Measurements from ENCODE around the gene MEIOSIN. TPM values are rescaled to one million over a fixed set of nuclear protein-coding genes. Genes with fewer than 3 reads are reported as not detected.

The MEIOSIN gene
- total and polyA plus RNA-seq, 8 donors: not detected

GRCh38 chr19:45781214-45782161, 48.2 kb downstream of the MEIOSIN start:
- Histone ChIP-seq H3K4me1 (peaks cover 0 to 13% (median 0%) of the 10 kb centered on the region in 3 donors), H3K4me3 (peak overlapping the region; percentile 28 to 56 (median 46)), H3K9me3 (no peaks in the 10 kb centered on the region), H3K27ac (peak overlapping the region; percentile 64 to 90 (median 74)), H3K27me3 (no peaks in the 10 kb centered on the region), H3K36me3 (peaks cover 0 to 34% (median 16%) of the 10 kb centered on the region in 3 donors)
- FAIRE-seq (no peak), ATAC-seq (peak; percentile 71 to 74 (median 72)), DNase-seq (peak; percentile 79 to 95 (median 88))
- TF ChIP-seq CTCF (IDR thresholded peaks at IDR 0.05): no peak
- intact Hi-C loops (cut with DNase I): no loop called here
- 36 to 43% methylated on average over 16 to 17 of the region's 17 CpGs for WGBS, 2 donors

GRCh38 chr19:45782162-45782691, 49.0 kb downstream of the MEIOSIN start, which contains the start of gene DMPK:
Gene DMPK, minus strand, starts transcription at chr19:45782490. Its CDS starts 138 bp downstream, at chr19:45782352.
- Histone ChIP-seq H3K36me3 (peaks cover 0 to 27% (median 10%) of the 10 kb centered on the region in 3 donors), H3K4me1 (peaks cover 0 to 13% (median 0%) of the 10 kb centered on the region in 3 donors), H3K27ac (peak within 1 kb of the TSS; percentile 64 to 90 (median 74)), H3K27me3 (no peaks in the 10 kb centered on the region), H3K4me3 (peak within 1 kb of the TSS; percentile 28 to 56 (median 46)), H3K9me3 (no peaks in the 10 kb centered on the region)
- TF ChIP-seq CTCF (IDR thresholded peaks at IDR 0.05): no peak
- intact Hi-C loops (cut with DNase I): no loop called here
- FAIRE-seq: no peak
- WGBS, 2 donors: 15 to 21% methylated on average over 18 of the region's 18 CpGs
- peak in 5 of 6 donors; percentile 53 to 88 (median 72) for DNase-seq
- peak; percentile 20 to 38 (median 28) for ATAC-seq

DNA sequence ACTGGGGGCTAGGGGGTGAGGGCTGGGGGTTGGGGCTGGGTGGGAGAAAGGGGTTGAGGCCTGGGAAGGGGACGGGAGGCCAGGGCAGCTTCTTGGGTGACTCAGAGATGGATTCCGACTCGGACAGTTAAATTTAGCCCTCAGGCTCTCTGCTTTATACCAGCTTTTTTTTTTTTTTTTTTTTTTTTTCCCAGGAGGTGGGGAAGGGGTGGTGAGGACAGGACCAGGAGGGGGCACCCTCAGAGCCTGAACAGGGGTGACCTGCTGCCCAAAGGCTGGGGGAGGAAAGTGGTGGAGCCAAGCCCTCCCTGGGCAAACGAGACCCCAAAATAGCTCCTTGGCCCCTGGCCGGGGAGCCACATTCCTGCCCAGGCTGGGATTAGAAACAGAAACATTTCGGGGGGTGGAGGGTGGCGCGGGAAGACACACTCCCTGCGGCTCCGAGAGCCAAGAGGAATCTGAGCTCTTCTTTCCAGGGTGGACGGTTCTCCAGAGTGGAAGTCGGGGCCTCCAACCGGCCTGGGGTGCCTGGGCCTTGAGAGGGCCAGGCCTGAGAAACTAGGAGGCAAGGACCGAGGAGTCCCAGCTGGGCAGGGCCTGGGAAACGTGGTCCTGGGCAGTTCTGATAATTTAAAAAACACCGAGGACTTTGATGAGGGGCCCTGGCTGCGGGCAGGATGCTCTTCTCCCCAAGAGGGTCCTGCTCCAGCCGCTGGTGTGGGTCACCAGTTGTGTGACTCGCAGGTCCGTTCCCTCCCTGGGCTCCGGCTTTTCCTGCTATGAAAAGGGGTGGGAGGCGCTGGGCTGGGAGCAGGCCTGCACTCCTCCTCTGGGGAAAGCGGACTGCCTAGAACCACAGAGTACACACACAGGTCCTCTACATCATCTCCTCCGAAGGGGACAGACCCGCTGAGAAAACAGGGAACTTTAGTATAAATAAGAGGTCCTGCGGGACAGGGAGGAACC, 49.9 kb downstream of the MEIOSIN start:
- intact Hi-C loops (cut with DNase I): no loop called here
- TF ChIP-seq CTCF (IDR thresholded peaks at IDR 0.05): no peak
- Histone ChIP-seq H3K4me3 (no peak overlapping the region), H3K27ac (peak overlapping the region in 1 of 4 donors; percentile 15), H3K36me3 (peaks cover 0 to 18% (median 2%) of the 10 kb centered on the region in 3 donors), H3K9me3 (no peaks in the 10 kb centered on the region), H3K27me3 (no peaks in the 10 kb centered on the region), H3K4me1 (peaks cover 0 to 13% (median 0%) of the 10 kb centered on the region in 3 donors)
- WGBS, 2 donors: 74 to 83% methylated on average over 26 of the region's 26 CpGs
- peak in 2 of 6 donors; percentile 39 to 52 for DNase-seq
- FAIRE-seq: no peak
- ATAC-seq: no peak

DNA sequence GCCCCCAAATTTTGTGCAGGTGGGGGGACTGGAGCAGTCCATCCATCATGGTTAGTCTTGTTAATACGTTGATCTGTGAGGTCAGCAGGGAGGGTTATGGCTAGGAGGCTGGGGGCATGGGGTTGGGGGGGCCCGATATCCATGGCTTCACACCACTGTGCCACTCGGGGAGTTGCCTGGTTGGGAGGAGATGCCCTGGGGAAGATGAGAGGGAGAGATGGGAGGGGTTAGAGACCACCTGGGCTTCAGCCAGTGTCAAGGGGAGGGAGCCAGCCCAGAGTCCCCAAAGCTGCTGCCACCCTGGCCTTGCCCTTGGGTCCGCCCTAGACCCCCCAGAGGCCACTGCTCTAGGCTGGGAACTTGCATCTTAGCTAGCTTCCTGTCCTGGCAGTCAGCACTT, 50.9 kb downstream of the MEIOSIN start:
- no peak for ATAC-seq
- TF ChIP-seq CTCF (IDR thresholded peaks at IDR 0.05): no peak
- H3K36me3 ChIP-seq: peaks cover 0 to 13% (median 4%) of the 10 kb centered on the region in 3 donors
- H3K9me3 ChIP-seq: no peaks in the 10 kb centered on the region
- no peak overlapping the region for H3K4me3 ChIP-seq
- H3K27me3 ChIP-seq: no peaks in the 10 kb centered on the region
- 84 to 89% methylated on average over 4 of the region's 4 CpGs for WGBS, 2 donors
- H3K27ac ChIP-seq: no peak overlapping the region
- peaks cover 0 to 11% (median 0%) of the 10 kb centered on the region in 3 donors for H3K4me1 ChIP-seq
- intact Hi-C loops (cut with DNase I): no loop called here
- FAIRE-seq: no peak
- DNase-seq: no peak
